Stimulated activated CD8-positive, alpha-beta memory T cell treated with anti-CD3 and anti-CD28 coated beads, Interleukin-12 subunit alpha, Interleukin-12 subunit beta, amount 100 ng/mL, for 1 hour (primary cell): ENCODE measurements around the gene CLIC5.

Source experiments
- DNase-seq: peaks from one replicate; pipeline ENCODE4 v3.0.0-alpha.2; 2020; ENCODE audit warnings: low read depth

The CLIC5 gene

GRCh38 chr6:45964300-45964699 lies 51.4 kb downstream of the CLIC5 start:
- no peak for DNase-seq

GRCh38 chr6:45963896-45964295 lies 51.8 kb downstream of the CLIC5 start:
- DNase-seq: no peak

GRCh38 chr6:45961125-45961524 lies 54.5 kb downstream of the CLIC5 start:
- DNase-seq: no peak

GRCh38 chr6:45959534-45960145 lies 56.0 kb downstream of the CLIC5 start:
- DNase-seq: no peak

- DNase-seq: no peak
Measured at GRCh38 chr6:45956663-45957062, 59.0 kb downstream of the CLIC5 start.

- no peak for DNase-seq
Measured at GRCh38 chr6:45956176-45956575, 59.5 kb downstream of the CLIC5 start.

GRCh38 chr6:45955597-45955996 lies 60.1 kb downstream of the CLIC5 start:
- DNase-seq: no peak

GRCh38 chr6:45952546-45952945 lies 63.1 kb downstream of the CLIC5 start:
- DNase-seq: no peak

- no peak for DNase-seq
Measured at GRCh38 chr6:45952168-45952529, 63.5 kb downstream of the CLIC5 start.

GRCh38 chr6:45951321-45952167 lies 64.1 kb downstream of the CLIC5 start:
- no peak for DNase-seq

- DNase-seq: no peak
Measured at GRCh38 chr6:45949256-45949655, 66.4 kb downstream of the CLIC5 start.

- no peak for DNase-seq
Measured at GRCh38 chr6:45947807-45948206, 67.9 kb downstream of the CLIC5 start.

GRCh38 chr6:45946887-45947286 lies 68.8 kb downstream of the CLIC5 start:
- no peak for DNase-seq

- DNase-seq: no peak
Measured at GRCh38 chr6:45946352-45946751, 69.3 kb downstream of the CLIC5 start.

- no peak for DNase-seq
Measured at GRCh38 chr6:45942953-45943352, 72.7 kb downstream of the CLIC5 start.

- DNase-seq: no peak
Measured at GRCh38 chr6:45933855-45934254, 81.8 kb downstream of the CLIC5 start.

GRCh38 chr6:45931232-45931631 lies 84.4 kb downstream of the CLIC5 start:
- DNase-seq: no peak

- DNase-seq: peak; percentile 27
Measured at GRCh38 chr6:45930420-45931040, 85.1 kb downstream of the CLIC5 start.

GRCh38 chr6:45929421-45930361 lies 86.0 kb downstream of the CLIC5 start:
- no peak for DNase-seq

GRCh38 chr6:45928721-45929305 lies 86.8 kb downstream of the CLIC5 start:
- no peak for DNase-seq

GRCh38 chr6:45927421-45928320 lies 88.0 kb downstream of the CLIC5 start:
- DNase-seq: no peak
